Stimulated activated CD4-positive, alpha-beta T cell treated with anti-CD3 and anti-CD28 coated beads, Interleukin-4, amount 100 ng/mL, for 24 hours (primary cell): ENCODE results near the gene MESP2.

Experiments used
- DNase-seq: peaks from one replicate; pipeline ENCODE4 v3.0.0-alpha.2; 2020

The MESP2 gene

GRCh38 chr15:89802986-89803824 lies 27.1 kb downstream of the MESP2 start:
- no peak for DNase-seq

GRCh38 chr15:89803941-89804800 lies 28.0 kb downstream of the MESP2 start:
- DNase-seq, result no peak

- DNase-seq, result no peak
Observed at GRCh38 chr15:89805241-89806209, 29.4 kb downstream of the MESP2 start.

- no peak for DNase-seq
Observed at GRCh38 chr15:89806210-89806558, 30.1 kb downstream of the MESP2 start.

GRCh38 chr15:89806559-89807550 lies 30.7 kb downstream of the MESP2 start:
- DNase-seq, result no peak

GRCh38 chr15:89807689-89808088 lies 31.6 kb downstream of the MESP2 start:
- DNase-seq, result no peak

- no peak for DNase-seq
Observed at GRCh38 chr15:89808160-89808870, 32.2 kb downstream of the MESP2 start.

- DNase-seq, result no peak
Observed at GRCh38 chr15:89809093-89809786, 33.1 kb downstream of the MESP2 start.

GRCh38 chr15:89809787-89810148 lies 33.6 kb downstream of the MESP2 start:
- no peak for DNase-seq

GRCh38 chr15:89810837-89811236 lies 34.7 kb downstream of the MESP2 start:
- DNase-seq, result no peak

- no peak for DNase-seq
Observed at GRCh38 chr15:89812011-89812846, 36.1 kb downstream of the MESP2 start.

- no peak for DNase-seq
Observed at GRCh38 chr15:89812847-89813320, 36.8 kb downstream of the MESP2 start.

- no peak for DNase-seq
Observed at GRCh38 chr15:89813381-89814111, 37.4 kb downstream of the MESP2 start.

- DNase-seq, result no peak
Observed at GRCh38 chr15:89814112-89814742, 38.1 kb downstream of the MESP2 start.

GRCh38 chr15:89815769-89816168 lies 39.6 kb downstream of the MESP2 start:
- DNase-seq, result no peak

- DNase-seq, result no peak
Observed at GRCh38 chr15:89817701-89818280, 41.7 kb downstream of the MESP2 start.

- no peak for DNase-seq
Observed at GRCh38 chr15:89818287-89818686, 42.2 kb downstream of the MESP2 start.
